ENCODE results near the gene STX8. TPM values are rescaled to one million over a fixed set of nuclear protein-coding genes. Genes with fewer than 3 reads are reported as not detected.

The STX8 gene
- total and polyA plus RNA-seq, 7 donors, result 40.4 to 104 (median 72.6) TPM

GRCh38 chr17:9238340-9239245 lies 337.0 kb downstream of the STX8 start:
- TF ChIP-seq EP300 (IDR thresholded peaks at IDR 0.05) (no peak), POLR2A (IDR thresholded peaks at IDR 0.05) (no peak), POLR2AphosphoS5 (IDR thresholded peaks at IDR 0.05) (no peak)
- TF ChIP-seq, protein P1, sequence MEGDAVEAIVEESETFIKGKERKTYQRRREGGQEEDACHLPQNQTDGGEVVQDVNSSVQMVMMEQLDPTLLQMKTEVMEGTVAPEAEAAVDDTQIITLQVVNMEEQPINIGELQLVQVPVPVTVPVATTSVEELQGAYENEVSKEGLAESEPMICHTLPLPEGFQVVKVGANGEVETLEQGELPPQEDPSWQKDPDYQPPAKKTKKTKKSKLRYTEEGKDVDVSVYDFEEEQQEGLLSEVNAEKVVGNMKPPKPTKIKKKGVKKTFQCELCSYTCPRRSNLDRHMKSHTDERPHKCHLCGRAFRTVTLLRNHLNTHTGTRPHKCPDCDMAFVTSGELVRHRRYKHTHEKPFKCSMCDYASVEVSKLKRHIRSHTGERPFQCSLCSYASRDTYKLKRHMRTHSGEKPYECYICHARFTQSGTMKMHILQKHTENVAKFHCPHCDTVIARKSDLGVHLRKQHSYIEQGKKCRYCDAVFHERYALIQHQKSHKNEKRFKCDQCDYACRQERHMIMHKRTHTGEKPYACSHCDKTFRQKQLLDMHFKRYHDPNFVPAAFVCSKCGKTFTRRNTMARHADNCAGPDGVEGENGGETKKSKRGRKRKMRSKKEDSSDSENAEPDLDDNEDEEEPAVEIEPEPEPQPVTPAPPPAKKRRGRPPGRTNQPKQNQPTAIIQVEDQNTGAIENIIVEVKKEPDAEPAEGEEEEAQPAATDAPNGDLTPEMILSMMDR (IDR thresholded peaks at IDR 0.05), result no peak
- Histone ChIP-seq H3K27me3 (no peaks in the 10 kb centered on the region), H3K36me3 (no peaks in the 10 kb centered on the region), H3K4me1 (peaks cover 3 to 46% (median 41%) of the 10 kb centered on the region in 4 donors), H3K27ac (peak overlapping the region; percentile 92 to 96 (median 95)), H3K4me3 (peak overlapping the region in 1 of 4 donors; percentile 53), H3K9me3 (no peaks in the 10 kb centered on the region)
- intact Hi-C loops (cut with DNase I), result loop anchor here (2.0 to 5.0 kb wide), 2 partner anchors 121 to 236 kb away; no protein-coding TSS in a partner anchor
- WGBS, 2 donors, result 81 to 88% methylated on average over 12 of the region's 12 CpGs
- peak; percentile 61 for DNase-seq

DNA sequence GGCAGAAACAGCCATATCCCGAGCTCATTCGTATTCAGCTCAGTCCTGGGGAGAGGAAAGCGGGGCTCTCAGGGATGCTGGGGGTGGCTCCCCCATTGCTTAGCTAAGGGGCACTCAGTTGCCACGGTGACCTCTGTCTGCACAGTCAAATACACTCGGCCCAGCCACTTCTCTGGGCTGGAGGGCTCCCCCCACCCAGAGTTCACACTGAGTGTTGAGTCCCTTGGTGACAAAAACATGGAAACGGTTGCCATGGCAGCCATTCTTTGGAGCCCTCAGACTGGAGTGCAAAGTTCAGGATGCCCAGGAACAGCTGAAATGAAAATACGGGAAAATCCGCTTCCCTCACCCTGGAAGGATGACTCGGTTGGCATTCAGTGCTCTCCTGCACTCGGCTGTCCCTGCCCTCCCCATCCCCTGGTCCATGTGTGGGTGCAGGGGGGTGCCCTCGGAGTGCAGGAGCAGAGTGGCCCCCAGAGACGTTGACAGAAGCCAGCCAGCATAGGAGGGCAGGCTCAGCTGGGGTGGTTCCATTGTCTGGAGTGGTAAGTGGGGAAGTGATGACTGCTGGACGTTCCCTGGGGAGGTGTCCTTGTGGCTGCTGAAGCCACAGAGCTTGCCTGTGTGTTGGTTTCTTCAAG lies 337.8 kb downstream of the STX8 start:
- peaks cover 3 to 42% (median 36%) of the 10 kb centered on the region in 4 donors for H3K4me1 ChIP-seq
- DNase-seq, result peak; percentile 64
- no peaks in the 10 kb centered on the region for H3K36me3 ChIP-seq
- no peaks in the 10 kb centered on the region for H3K9me3 ChIP-seq
- H3K27ac ChIP-seq, result peak overlapping the region in 1 of 4 donors; percentile 96
- WGBS, 2 donors, result 71 to 77% methylated on average over 13 of the region's 13 CpGs
- H3K4me3 ChIP-seq, result no peak overlapping the region
- intact Hi-C loops (cut with DNase I), result loop anchor here (2.0 to 5.0 kb wide), 2 partner anchors 120 to 235 kb away; no protein-coding TSS in a partner anchor
- no peak for TF ChIP-seq POLR2A (IDR thresholded peaks at IDR 0.05)
- no peaks in the 10 kb centered on the region for H3K27me3 ChIP-seq

GRCh38 chr17:9237053-9237410 lies 338.6 kb downstream of the STX8 start:
- H3K4me1 ChIP-seq, result peaks cover 3 to 35% (median 31%) of the 10 kb centered on the region in 4 donors
- no peak for DNase-seq
- no peaks in the 10 kb centered on the region for H3K27me3 ChIP-seq
- no peak for TF ChIP-seq POLR2A (IDR thresholded peaks at IDR 0.05)
- TF ChIP-seq POLR2AphosphoS5 (IDR thresholded peaks at IDR 0.05), result no peak
- TF ChIP-seq EP300 (IDR thresholded peaks at IDR 0.05), result no peak
- TF ChIP-seq, protein P1 (IDR thresholded peaks at IDR 0.05), result no peak
- intact Hi-C loops (cut with DNase I), result loop anchor here (5.0 kb wide), 1 partner anchor 120 kb away; no protein-coding TSS in a partner anchor
- no peaks in the 10 kb centered on the region for H3K36me3 ChIP-seq
- H3K4me3 ChIP-seq, result no peak overlapping the region
- no peaks in the 10 kb centered on the region for H3K9me3 ChIP-seq
- 92 to 93% methylated on average over 3 of the region's 3 CpGs for WGBS, 2 donors
- peak overlapping the region in 1 of 4 donors; percentile 96 for H3K27ac ChIP-seq

DNA sequence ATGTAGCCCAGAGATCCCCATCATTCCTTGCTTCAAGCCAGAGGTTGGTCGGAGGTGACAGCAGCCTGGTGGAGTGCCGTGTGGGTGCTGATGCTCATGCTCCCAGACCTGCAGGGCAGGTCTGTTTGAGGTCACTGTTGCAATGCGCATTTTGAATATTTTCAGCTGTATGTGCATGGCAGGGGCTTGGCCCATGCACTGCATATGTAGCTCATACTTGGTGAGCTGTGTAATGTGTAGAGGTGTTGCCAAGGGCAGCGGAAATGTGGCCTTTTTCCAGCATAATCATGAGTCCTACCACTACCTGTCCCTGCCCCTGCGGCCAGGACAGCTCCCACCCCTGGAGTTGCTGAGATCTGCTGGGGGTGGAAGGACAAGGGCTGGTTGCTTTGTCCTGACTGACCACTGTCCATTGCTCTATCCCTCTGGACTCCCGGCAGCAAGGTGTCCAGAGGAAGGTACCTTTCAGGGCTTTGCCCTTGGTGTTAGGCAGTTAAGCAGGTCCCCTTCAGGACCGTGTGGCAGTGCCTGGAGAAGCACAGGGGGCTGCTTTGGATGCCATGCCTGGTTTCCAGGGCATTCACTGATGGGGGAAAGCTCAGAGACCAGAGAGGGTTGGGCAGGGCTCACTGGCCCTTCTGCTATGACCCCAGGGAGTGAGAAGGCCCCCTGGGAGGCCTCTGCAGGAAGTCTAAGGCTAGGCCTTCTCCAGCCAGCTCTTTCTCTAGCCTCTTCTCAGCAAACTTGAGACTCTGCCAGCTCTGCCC lies 339.2 kb downstream of the STX8 start:
- intact Hi-C loops (cut with DNase I), result loop anchor here (5.0 kb wide), 1 partner anchor 119 kb away; no protein-coding TSS in a partner anchor
- Histone ChIP-seq H3K4me1 (peaks cover 3 to 29% (median 26%) of the 10 kb centered on the region in 4 donors), H3K27me3 (no peaks in the 10 kb centered on the region), H3K36me3 (no peaks in the 10 kb centered on the region), H3K4me3 (no peak overlapping the region), H3K27ac (peak overlapping the region in 1 of 4 donors; percentile 96), H3K9me3 (no peaks in the 10 kb centered on the region)
- DNase-seq, result no peak
- TF ChIP-seq EP300 (IDR thresholded peaks at IDR 0.05) (no peak), POLR2AphosphoS5 (IDR thresholded peaks at IDR 0.05) (no peak), POLR2A (IDR thresholded peaks at IDR 0.05) (no peak)
- TF ChIP-seq, protein P1 (IDR thresholded peaks at IDR 0.05), result no peak
- 77 to 92% methylated on average over 7 of the region's 7 CpGs for WGBS, 2 donors
